OCI-LY7 (cell line): ENCODE results near the gene TSPAN10. TPM values are rescaled to one million over a fixed set of nuclear protein-coding genes. Genes with fewer than 3 reads are reported as not detected.

Experiments
- BruUV-seq: library from RNA; stranded (reverse); fragments of 400-500 nt; replicated peaks from 2 replicates; lab custom pipeline; 2021; lab: Mats Ljungman, UMichigan
- CTCF ChIA-PET: fragments of 300-600 bp; sonication (Branson Sonifier 250); formaldehyde crosslinking; loops from one replicate; lab custom pipeline; 2022; ENCODE audit warnings: antibody characterized with exemption; ENCODE audit not compliant: unreplicated experiment; lab: Charles Lee
- POLR2A ChIA-PET: fragments of 300-600 bp; sonication (Branson Sonifier 250); formaldehyde crosslinking; loops from one replicate; lab custom pipeline; 2022; ENCODE audit warnings: antibody characterized with exemption; lab: Charles Lee
- DNase-seq: peaks from one replicate; pipeline ENCODE4 v3.0.0-alpha.2; 2015; ENCODE audit warnings: low spot score
- H2AFZ ChIP-seq: fragments of 200-600 bp; sonication (generic), shearing (Covaris generic); 2 replicates; pipeline ENCODE4 v1.6.1; 2014; ENCODE audit warnings: mild to moderate bottlenecking, antibody characterized with exemption, low read length, moderate library complexity
- H3K27ac ChIP-seq: fragments of 200-600 bp; sonication (generic); 2 replicates; pipeline ENCODE4 v1.5.1; 2014; ENCODE audit warnings: mixed run types, low read depth, mild to moderate bottlenecking, moderate library complexity, low read length, inconsistent platforms; ENCODE audit not compliant: poor library complexity, severe bottlenecking
- H3K36me3 ChIP-seq: fragments of 200-600 bp; sonication (generic); 2 replicates; pipeline ENCODE4 v1.6.1; 2014; ENCODE audit warnings: mild to moderate bottlenecking, antibody characterized with exemption, low read length, moderate library complexity, mixed read lengths; ENCODE audit not compliant: insufficient read depth
- H3K4me1 ChIP-seq: fragments of 200-600 bp; sonication (generic); 2 replicates; pipeline ENCODE4 v1.5.1; 2014; ENCODE audit warnings: mild to moderate bottlenecking, low read length; ENCODE audit not compliant: insufficient read depth, poor library complexity, severe bottlenecking
- H3K4me2 ChIP-seq: fragments of 200-600 bp; sonication (generic); 2 replicates; pipeline ENCODE4 v1.6.1; 2014; ENCODE audit warnings: mild to moderate bottlenecking, low read length
- H3K4me3 ChIP-seq: fragments of 200-600 bp; sonication (generic); 2 replicates; pipeline ENCODE4 v1.5.1; 2014; ENCODE audit warnings: mild to moderate bottlenecking, low read depth, low read length; ENCODE audit not compliant: poor library complexity, severe bottlenecking
- H3K79me2 ChIP-seq: fragments of 200-600 bp; sonication (generic); 2 replicates; pipeline ENCODE4 v1.6.1; 2016; ENCODE audit warnings: low read depth, mild to moderate bottlenecking, low read length, moderate library complexity, mixed read lengths; ENCODE audit not compliant: insufficient read depth
- H3K9me2 ChIP-seq: fragments of 200-600 bp; sonication (generic); 2 replicates; pipeline ENCODE4 v1.6.1; 2016; ENCODE audit warnings: mild to moderate bottlenecking, low read length, mixed read lengths; ENCODE audit not compliant: insufficient read depth
- H3K9me3 ChIP-seq: fragments of 200-600 bp; sonication (generic); 2 replicates; pipeline ENCODE4 v1.6.1; 2014; ENCODE audit warnings: mild to moderate bottlenecking, mixed run types, low read length, mixed read lengths
- H4K20me1 ChIP-seq: fragments of 200-600 bp; sonication (generic); 2 replicates; pipeline ENCODE4 v1.6.1; 2014; ENCODE audit warnings: mild to moderate bottlenecking, antibody characterized with exemption, low read length, moderate library complexity, mixed read lengths; ENCODE audit not compliant: insufficient read depth
- CTCF ChIP-seq: fragments of 200-600 bp; sonication (generic); conservative IDR thresholded peaks from 2 replicates; pipeline ENCODE4 v1.5.1; 2014; ENCODE audit warnings: mild to moderate bottlenecking, antibody characterized with exemption, low read length, moderate library complexity, mixed read lengths
- EZH2phosphoT487 ChIP-seq: fragments of 200-600 bp; sonication (generic); IDR thresholded peaks from 2 replicates; pipeline ENCODE4 v1.6.1; 2018; ENCODE audit warnings: low read depth, borderline replicate concordance, mild to moderate bottlenecking, mixed run types, antibody characterized with exemption, low read length, moderate library complexity, mixed read lengths
- intact Hi-C: fragments of 100-400 bp; cut with micrococcal nuclease; formaldehyde crosslinking; loops from one replicate; pipeline ENCODE4 v1.10.0; 2022; ENCODE audit not compliant: unreplicated experiment
- total RNA-seq, 2 experiments: library from RNA; depleted of rRNA in 1 of 2; stranded (reverse); fragments of >200 nt in 1 of 2; shearing (Covaris generic) in 1 of 2; gene quantifications; 2 replicates each; pipeline ENCODE4 v1.2.3, GENCODE V29; 2014 to 2022

The TSPAN10 gene
- total RNA-seq, 2 experiments from 2014 or later: 0.95 to 2.4 TPM

DNA sequence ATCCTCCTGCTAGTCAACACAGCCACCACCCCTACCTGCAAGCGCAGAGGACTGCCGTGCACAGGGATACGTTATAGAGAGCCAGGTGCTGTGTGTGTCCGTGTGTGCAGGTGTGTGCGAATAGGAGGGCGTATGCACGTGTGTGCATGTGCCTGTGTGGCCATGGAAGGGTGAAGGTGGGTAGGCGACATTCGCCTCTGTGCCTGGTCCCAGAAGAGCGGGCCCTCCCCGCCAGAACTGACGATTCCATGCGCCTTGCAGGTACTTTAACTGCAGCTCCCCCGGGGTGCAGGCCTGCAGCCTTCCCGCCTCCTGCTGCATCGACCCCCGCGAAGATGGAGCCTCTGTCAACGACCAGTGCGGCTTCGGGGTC lies 10.6 kb downstream of the TSPAN10 start:
- H3K4me2 ChIP-seq: no peak overlapping the region
- no peak overlapping the region for H3K27ac ChIP-seq
- no peak overlapping the region for H2AFZ ChIP-seq
- H3K4me1 ChIP-seq: no peaks in the 10 kb centered on the region
- intact Hi-C loops: no loop called here
- H3K9me3 ChIP-seq: no peaks in the 10 kb centered on the region
- no peaks in the 10 kb centered on the region for H3K79me2 ChIP-seq
- BruUV-seq: no TSS peak
- no peak for DNase-seq
- H3K4me3 ChIP-seq: no peak overlapping the region
- ChIA-PET POLR2A (no interaction called here), CTCF (no interaction called here)
- TF ChIP-seq EZH2phosphoT487 (no peak), CTCF (no peak)
- H3K36me3 ChIP-seq: no peaks in the 10 kb centered on the region
- no peaks in the 10 kb centered on the region for H4K20me1 ChIP-seq
- no peaks in the 10 kb centered on the region for H3K9me2 ChIP-seq

GRCh38 chr17:81648013-81648706 lies 11.2 kb downstream of the TSPAN10 start:
- ChIA-PET POLR2A (interaction anchor here (0.6 kb wide), 1 partner anchor 16 kb away, joined by 5 read pairs; no protein-coding TSS in a partner anchor), CTCF (no interaction called here)
- no TSS peak for BruUV-seq
- no peak for TF ChIP-seq CTCF
- no peak for TF ChIP-seq EZH2phosphoT487
- no peak overlapping the region for H3K4me2 ChIP-seq
- no peak overlapping the region for H2AFZ ChIP-seq
- H3K4me1 ChIP-seq: peaks cover 5% of the 10 kb centered on the region
- no peak overlapping the region for H3K4me3 ChIP-seq
- no peak overlapping the region for H3K27ac ChIP-seq
- H3K9me2 ChIP-seq: no peaks in the 10 kb centered on the region
- no peaks in the 10 kb centered on the region for H3K36me3 ChIP-seq
- no peaks in the 10 kb centered on the region for H3K79me2 ChIP-seq
- DNase-seq: no peak
- no peaks in the 10 kb centered on the region for H4K20me1 ChIP-seq
- intact Hi-C loops: no loop called here
- H3K9me3 ChIP-seq: no peaks in the 10 kb centered on the region

GRCh38 chr17:81648707-81649085 lies 11.7 kb downstream of the TSPAN10 start:
- TF ChIP-seq CTCF (no peak), EZH2phosphoT487 (no peak)
- ChIA-PET CTCF (no interaction called here), POLR2A (interaction anchor here (0.6 kb wide), 1 partner anchor 16 kb away, joined by 5 read pairs; no protein-coding TSS in a partner anchor)
- H3K4me2 ChIP-seq: no peak overlapping the region
- H3K4me1 ChIP-seq: peaks cover 10% of the 10 kb centered on the region
- H3K4me3 ChIP-seq: no peak overlapping the region
- H3K9me2 ChIP-seq: no peaks in the 10 kb centered on the region
- H2AFZ ChIP-seq: no peak overlapping the region
- H3K27ac ChIP-seq: no peak overlapping the region
- no peaks in the 10 kb centered on the region for H4K20me1 ChIP-seq
- intact Hi-C loops: no loop called here
- H3K36me3 ChIP-seq: no peaks in the 10 kb centered on the region
- H3K9me3 ChIP-seq: no peaks in the 10 kb centered on the region
- no peak for DNase-seq
- H3K79me2 ChIP-seq: no peaks in the 10 kb centered on the region
- no TSS peak for BruUV-seq
